ES-I3 (cell line): Measurements from ENCODE around the gene ALKBH4.

ENCODE experiments used
- H3K36me3 ChIP-seq: 2 replicates; pipeline ENCODE4 v1.6.1; 2013; ENCODE audit warnings: mild to moderate bottlenecking, low read length, control low read depth, moderate library complexity; ENCODE audit not compliant: insufficient read depth
- H3K4me1 ChIP-seq: 2 replicates; pipeline ENCODE4 v1.6.1; 2013; ENCODE audit warnings: mild to moderate bottlenecking, control low read depth, low read length; ENCODE audit not compliant: insufficient read depth
- H3K9ac ChIP-seq: 2 replicates; pipeline ENCODE4 v1.6.1; 2013; ENCODE audit warnings: low read depth, mild to moderate bottlenecking, low read length, moderate library complexity
- H3K9me3 ChIP-seq: 2 replicates; pipeline ENCODE4 v1.6.1; 2013; ENCODE audit warnings: mild to moderate bottlenecking, low read length, moderate library complexity; ENCODE audit not compliant: control insufficient read depth, insufficient read depth

Gene ALKBH4

GRCh38 chr7:102452451-102452850, 12.2 kb downstream of the ALKBH4 start:
- Histone ChIP-seq H3K4me1 (peaks cover 14% of the 10 kb centered on the region; the same call in 1 of the 2 replicates), H3K9me3 (no peaks in the 10 kb centered on the region), H3K36me3 (peaks cover 6% of the 10 kb centered on the region; the same call in 1 of the 2 replicates), H3K9ac (no peak overlapping the region)

GRCh38 chr7:102451371-102452054, 13.2 kb downstream of the ALKBH4 start:
- Histone ChIP-seq H3K4me1 (peaks cover 14% of the 10 kb centered on the region; the same call in 1 of the 2 replicates), H3K36me3 (0 out of 2 replicates have a peak, but pooled peaks cover 3% of the 10 kb centered on the region), H3K9me3 (no peaks in the 10 kb centered on the region), H3K9ac (no peak overlapping the region)

- no peak overlapping the region for H3K9ac ChIP-seq
- H3K36me3 ChIP-seq: no peaks in the 10 kb centered on the region; the same call in 1 of the 2 replicates
- peaks cover 14% of the 10 kb centered on the region; the same call in 1 of the 2 replicates for H3K4me1 ChIP-seq
- H3K9me3 ChIP-seq: no peaks in the 10 kb centered on the region
Measured at GRCh38 chr7:102450242-102450641, 14.4 kb downstream of the ALKBH4 start.

- Histone ChIP-seq H3K4me1 (peaks cover 14% of the 10 kb centered on the region; the same call in 1 of the 2 replicates), H3K36me3 (peaks cover 3% of the 10 kb centered on the region; the same call in 1 of the 2 replicates), H3K9ac (no peak overlapping the region), H3K9me3 (no peaks in the 10 kb centered on the region)
Measured at GRCh38 chr7:102449136-102449535, 15.5 kb downstream of the ALKBH4 start.

- peaks cover 3% of the 10 kb centered on the region; the same call in 1 of the 2 replicates for H3K36me3 ChIP-seq
- H3K9ac ChIP-seq: no peak overlapping the region
- no peaks in the 10 kb centered on the region for H3K9me3 ChIP-seq
- H3K4me1 ChIP-seq: peaks cover 14% of the 10 kb centered on the region; the same call in 1 of the 2 replicates
Measured at GRCh38 chr7:102447311-102447710, 17.4 kb downstream of the ALKBH4 start.

- Histone ChIP-seq H3K36me3 (peaks cover 3% of the 10 kb centered on the region; the same call in 1 of the 2 replicates), H3K9ac (no peak overlapping the region), H3K9me3 (no peaks in the 10 kb centered on the region), H3K4me1 (peaks cover 10% of the 10 kb centered on the region; the same call in 1 of the 2 replicates)
Measured at GRCh38 chr7:102446387-102447156, 18.1 kb downstream of the ALKBH4 start.

- Histone ChIP-seq H3K4me1 (peaks cover 8% of the 10 kb centered on the region; the same call in 1 of the 2 replicates), H3K36me3 (peaks cover 3% of the 10 kb centered on the region; the same call in 1 of the 2 replicates), H3K9me3 (no peaks in the 10 kb centered on the region), H3K9ac (no peak overlapping the region)
Measured at GRCh38 chr7:102445674-102446071, 19.0 kb downstream of the ALKBH4 start.

- Histone ChIP-seq H3K36me3 (peaks cover 3% of the 10 kb centered on the region; the same call in 1 of the 2 replicates), H3K9ac (no peak overlapping the region), H3K9me3 (no peaks in the 10 kb centered on the region), H3K4me1 (peaks cover 11% of the 10 kb centered on the region; the same call in 1 of the 2 replicates)
Measured at GRCh38 chr7:102444961-102445673, 19.5 kb downstream of the ALKBH4 start.

GRCh38 chr7:102439963-102440795, 24.5 kb downstream of the ALKBH4 start:
- H3K9ac ChIP-seq: no peak overlapping the region
- H3K4me1 ChIP-seq: peaks cover 4% of the 10 kb centered on the region; the same call in 1 of the 2 replicates
- peaks cover 3% of the 10 kb centered on the region; the same call in 1 of the 2 replicates for H3K36me3 ChIP-seq
- no peaks in the 10 kb centered on the region for H3K9me3 ChIP-seq

GRCh38 chr7:102436118-102436517, 28.5 kb downstream of the ALKBH4 start:
- peaks cover 22% of the 10 kb centered on the region for H3K4me1 ChIP-seq
- H3K36me3 ChIP-seq: no peaks in the 10 kb centered on the region
- H3K9me3 ChIP-seq: no peaks in the 10 kb centered on the region
- no peak overlapping the region for H3K9ac ChIP-seq

GRCh38 chr7:102434039-102434486, 30.6 kb downstream of the ALKBH4 start:
- no peaks in the 10 kb centered on the region for H3K36me3 ChIP-seq
- peak overlapping the region; percentile 75 for H3K9ac ChIP-seq
- H3K4me1 ChIP-seq: peaks cover 22% of the 10 kb centered on the region
- no peaks in the 10 kb centered on the region for H3K9me3 ChIP-seq

GRCh38 chr7:102433219-102434038, 31.2 kb downstream of the ALKBH4 start, which contains the start of gene ORAI2:
TSS of gene ORAI2 (plus strand) at chr7:102433575. CDS start at chr7:102438957, 5,382 bp downstream.
- no peaks in the 10 kb centered on the region for H3K9me3 ChIP-seq
- peak within 1 kb of the TSS; percentile 75 for H3K9ac ChIP-seq
- peaks cover 22% of the 10 kb centered on the region for H3K4me1 ChIP-seq
- no peaks in the 10 kb centered on the region for H3K36me3 ChIP-seq
